ENCODE measurements around the gene MYL5.

Gene MYL5

DNA sequence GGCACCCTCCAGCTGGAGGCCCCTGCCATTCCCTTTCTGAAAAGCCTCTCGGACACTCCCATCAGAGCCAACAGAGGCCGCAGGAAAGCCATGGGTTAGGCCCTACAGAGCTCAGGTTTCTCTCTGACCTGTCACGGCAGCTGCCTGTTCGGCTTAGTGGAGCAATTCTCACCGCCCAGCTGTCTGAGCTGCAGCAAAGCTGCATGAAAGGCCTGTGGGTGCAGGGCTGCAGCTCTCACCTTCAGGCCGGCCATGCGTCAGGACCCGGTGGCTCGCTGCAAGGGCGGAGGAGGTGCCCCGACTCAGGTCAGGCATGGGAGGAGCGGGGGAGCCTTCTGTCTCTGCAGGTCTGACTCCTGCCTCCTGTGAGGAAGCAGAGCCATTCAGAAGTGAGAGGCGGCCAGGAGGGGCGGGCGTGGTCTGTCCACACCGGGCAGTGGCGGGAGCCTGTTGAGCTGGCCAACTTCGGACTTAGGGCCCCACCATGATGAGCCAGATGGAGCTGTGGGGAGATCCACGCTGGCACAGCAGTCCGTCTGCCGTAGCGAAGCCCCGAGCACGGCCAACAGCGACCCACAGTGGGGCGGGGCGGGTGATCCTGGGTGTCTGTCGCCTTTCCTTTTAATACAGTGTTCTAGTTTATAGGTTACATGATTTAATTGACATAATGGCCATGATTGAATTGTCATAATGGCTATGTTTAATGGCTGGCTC, 25.6 kb upstream of the MYL5 start:
- TF ChIP-seq, protein P1, sequence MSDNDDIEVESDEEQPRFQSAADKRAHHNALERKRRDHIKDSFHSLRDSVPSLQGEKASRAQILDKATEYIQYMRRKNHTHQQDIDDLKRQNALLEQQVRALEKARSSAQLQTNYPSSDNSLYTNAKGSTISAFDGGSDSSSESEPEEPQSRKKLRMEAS (IDR thresholded peaks at IDR 0.05; ENCODE audit: low read depth, low read length) = no peak
- TF ChIP-seq, protein P2, sequence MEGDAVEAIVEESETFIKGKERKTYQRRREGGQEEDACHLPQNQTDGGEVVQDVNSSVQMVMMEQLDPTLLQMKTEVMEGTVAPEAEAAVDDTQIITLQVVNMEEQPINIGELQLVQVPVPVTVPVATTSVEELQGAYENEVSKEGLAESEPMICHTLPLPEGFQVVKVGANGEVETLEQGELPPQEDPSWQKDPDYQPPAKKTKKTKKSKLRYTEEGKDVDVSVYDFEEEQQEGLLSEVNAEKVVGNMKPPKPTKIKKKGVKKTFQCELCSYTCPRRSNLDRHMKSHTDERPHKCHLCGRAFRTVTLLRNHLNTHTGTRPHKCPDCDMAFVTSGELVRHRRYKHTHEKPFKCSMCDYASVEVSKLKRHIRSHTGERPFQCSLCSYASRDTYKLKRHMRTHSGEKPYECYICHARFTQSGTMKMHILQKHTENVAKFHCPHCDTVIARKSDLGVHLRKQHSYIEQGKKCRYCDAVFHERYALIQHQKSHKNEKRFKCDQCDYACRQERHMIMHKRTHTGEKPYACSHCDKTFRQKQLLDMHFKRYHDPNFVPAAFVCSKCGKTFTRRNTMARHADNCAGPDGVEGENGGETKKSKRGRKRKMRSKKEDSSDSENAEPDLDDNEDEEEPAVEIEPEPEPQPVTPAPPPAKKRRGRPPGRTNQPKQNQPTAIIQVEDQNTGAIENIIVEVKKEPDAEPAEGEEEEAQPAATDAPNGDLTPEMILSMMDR (IDR thresholded peaks at IDR 0.05; ENCODE audit: low read depth, low read length) = no peak
- TF ChIP-seq POLR2A (IDR thresholded peaks at IDR 0.05; ENCODE audit: extremely low read depth, insufficient read length) = no peak
- no peak for TF ChIP-seq MYC (IDR thresholded peaks at IDR 0.05; ENCODE audit: low read depth, low read length)
- no peak overlapping the region for H3K4me3 ChIP-seq (ENCODE audit: low read depth, low read length)
- DNase-seq (ENCODE audit: low read depth) = no peak

DNA sequence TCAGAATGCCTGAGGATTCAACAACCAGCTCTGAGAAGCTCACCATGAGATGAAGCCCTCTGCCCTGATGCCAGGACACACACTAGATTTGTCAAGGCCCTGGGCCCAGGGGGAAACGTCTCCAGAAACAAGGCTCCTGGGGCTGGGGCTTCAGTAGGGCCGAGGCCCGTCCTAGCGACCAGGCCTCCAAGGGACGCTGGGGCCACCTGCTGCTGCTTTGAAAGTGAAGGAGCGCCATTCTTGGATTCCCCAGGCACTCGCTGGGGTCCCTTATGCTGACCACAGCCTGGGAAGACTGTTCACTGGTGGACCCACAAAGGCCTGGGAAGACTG, 25.1 kb upstream of the MYL5 start:
- H3K4me3 ChIP-seq (ENCODE audit: low read depth, low read length) = no peak overlapping the region
- TF ChIP-seq MYC (IDR thresholded peaks at IDR 0.05; ENCODE audit: low read depth, low read length) (no peak), POLR2A (IDR thresholded peaks at IDR 0.05; ENCODE audit: extremely low read depth, insufficient read length) (no peak)
- TF ChIP-seq, protein P1 (IDR thresholded peaks at IDR 0.05; ENCODE audit: low read depth, low read length) = no peak
- TF ChIP-seq, protein P2 (IDR thresholded peaks at IDR 0.05; ENCODE audit: low read depth, low read length) = no peak
- DNase-seq (ENCODE audit: low read depth) = no peak

DNA sequence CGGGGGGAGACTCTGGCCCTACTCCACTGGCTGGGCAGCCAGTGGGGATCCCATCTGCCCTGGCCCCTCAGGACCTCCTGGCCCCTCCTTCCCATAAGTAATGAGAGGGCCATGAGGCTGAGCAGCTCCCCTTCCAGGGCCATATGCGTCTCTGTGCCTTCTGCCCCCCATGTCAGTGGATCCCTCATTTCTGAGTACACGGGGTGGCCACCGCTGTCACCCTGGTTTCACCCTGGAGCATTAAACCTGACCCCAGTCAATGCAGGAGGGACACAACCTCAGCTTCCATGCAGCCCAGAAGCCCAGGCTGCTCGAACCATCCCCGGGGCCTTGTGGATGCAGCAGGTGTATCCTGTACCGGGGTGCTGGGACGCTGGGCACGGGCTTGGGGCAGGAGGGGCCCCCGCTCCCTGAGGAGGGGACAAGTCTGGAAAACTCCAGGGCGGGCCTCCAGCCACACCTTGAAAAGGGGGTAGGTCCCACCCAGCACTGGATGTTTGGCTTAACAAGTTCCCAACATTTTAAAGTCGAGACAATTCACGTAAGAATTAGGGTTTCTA, 24.5 kb upstream of the MYL5 start:
- H3K4me3 ChIP-seq (ENCODE audit: low read depth, low read length) = no peak overlapping the region
- TF ChIP-seq, protein P1 (IDR thresholded peaks at IDR 0.05; ENCODE audit: low read depth, low read length) = no peak
- TF ChIP-seq POLR2A (IDR thresholded peaks at IDR 0.05; ENCODE audit: extremely low read depth, insufficient read length) (no peak), MYC (IDR thresholded peaks at IDR 0.05; ENCODE audit: low read depth, low read length) (no peak)
- TF ChIP-seq, protein P2 (IDR thresholded peaks at IDR 0.05; ENCODE audit: low read depth, low read length) = no peak
- no peak for DNase-seq (ENCODE audit: low read depth)

DNA sequence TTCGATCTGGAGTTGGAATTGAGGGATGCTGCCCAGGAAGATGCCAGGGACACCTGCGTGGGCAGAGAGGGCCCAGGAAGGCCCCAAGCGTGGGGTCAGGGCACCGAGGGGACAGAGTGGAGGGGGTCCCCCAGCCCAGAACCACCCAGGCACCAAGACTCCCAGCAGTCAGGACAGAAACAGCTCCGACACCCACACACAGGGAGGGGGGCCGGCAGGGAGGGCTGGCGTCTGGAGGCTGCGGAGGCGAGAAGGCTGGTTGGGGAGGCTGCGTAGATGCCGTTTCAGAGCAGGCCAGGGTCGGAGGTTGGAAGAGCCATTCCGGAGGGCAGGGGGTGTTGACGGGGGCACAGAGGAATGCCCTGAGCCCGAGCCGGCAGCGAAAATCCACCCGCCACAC, 23.9 kb upstream of the MYL5 start:
- TF ChIP-seq, protein P2 (IDR thresholded peaks at IDR 0.05; ENCODE audit: low read depth, low read length) = no peak
- TF ChIP-seq, protein P1 (IDR thresholded peaks at IDR 0.05; ENCODE audit: low read depth, low read length) = no peak
- no peak for TF ChIP-seq POLR2A (IDR thresholded peaks at IDR 0.05; ENCODE audit: extremely low read depth, insufficient read length)
- no peak for TF ChIP-seq MYC (IDR thresholded peaks at IDR 0.05; ENCODE audit: low read depth, low read length)
- DNase-seq (ENCODE audit: low read depth) = no peak
- H3K4me3 ChIP-seq (ENCODE audit: low read depth, low read length) = no peak overlapping the region

DNA sequence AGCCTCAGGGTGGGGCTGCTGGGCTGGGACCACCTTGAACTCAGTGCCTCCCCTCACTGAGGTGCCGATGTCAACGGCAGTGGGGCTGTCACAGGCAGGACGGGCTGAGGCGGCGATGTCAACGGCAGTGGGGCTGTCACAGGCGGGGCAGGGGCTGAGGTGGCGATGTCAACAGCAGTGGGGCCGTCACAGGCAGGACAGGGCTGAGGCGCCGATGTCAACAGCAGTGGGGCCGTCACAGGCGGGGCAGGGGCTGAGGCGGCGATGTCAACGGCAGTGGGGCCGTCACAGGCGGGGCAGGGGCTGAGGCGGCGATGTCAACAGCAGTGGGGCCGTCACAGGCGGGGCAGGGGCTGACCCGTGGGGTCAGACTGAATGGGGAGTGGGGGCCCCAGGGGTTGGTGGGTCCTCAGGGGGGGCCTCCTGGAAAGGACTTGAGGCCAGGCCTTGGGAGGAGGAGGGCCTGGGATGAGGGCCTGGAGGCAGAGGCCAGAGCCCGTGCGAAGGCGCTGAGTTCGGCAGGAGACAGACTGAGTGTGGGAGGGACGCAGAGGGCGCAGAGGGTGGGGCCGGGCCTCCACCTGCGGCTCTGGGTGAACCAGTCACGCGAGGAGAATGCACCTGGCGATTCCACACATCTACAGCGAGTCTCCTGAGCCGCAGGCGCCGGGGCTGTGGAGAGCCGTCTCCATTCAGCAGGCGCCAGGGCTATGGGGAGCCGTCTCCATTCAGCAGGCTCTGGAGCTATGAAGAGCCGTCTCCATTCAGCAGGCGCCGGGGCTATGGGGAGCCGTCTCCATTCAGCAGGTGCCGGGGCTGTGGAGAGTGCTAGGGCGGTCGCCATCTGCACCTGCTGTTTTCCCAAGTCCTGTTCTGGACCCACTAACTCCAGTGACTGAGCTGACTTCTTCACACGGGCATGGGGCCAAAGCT, 23.1 kb upstream of the MYL5 start:
- no peak for DNase-seq (ENCODE audit: low read depth)
- H3K4me3 ChIP-seq (ENCODE audit: low read depth, low read length) = no peak overlapping the region
- TF ChIP-seq MYC (IDR thresholded peaks at IDR 0.05; ENCODE audit: low read depth, low read length) (no peak), POLR2A (IDR thresholded peaks at IDR 0.05; ENCODE audit: extremely low read depth, insufficient read length) (no peak)
- TF ChIP-seq, protein P1 (IDR thresholded peaks at IDR 0.05; ENCODE audit: low read depth, low read length) = no peak
- TF ChIP-seq, protein P2 (IDR thresholded peaks at IDR 0.05; ENCODE audit: low read depth, low read length) = no peak
